ENCODE results near the gene APOBEC3A. TPM values are rescaled to one million over a fixed set of nuclear protein-coding genes. Genes with fewer than 3 reads are reported as not detected.
"Not testable (repeated sequence)": the region's sequence is repeated elsewhere in the genome, so short reads cannot be mapped to it uniquely, and the experiment has no call there.

APOBEC3A gene
- total and polyA plus RNA-seq, 11 donors: 0.36 to 7.7 (median 1.0) TPM; not detected in 3

DNA sequence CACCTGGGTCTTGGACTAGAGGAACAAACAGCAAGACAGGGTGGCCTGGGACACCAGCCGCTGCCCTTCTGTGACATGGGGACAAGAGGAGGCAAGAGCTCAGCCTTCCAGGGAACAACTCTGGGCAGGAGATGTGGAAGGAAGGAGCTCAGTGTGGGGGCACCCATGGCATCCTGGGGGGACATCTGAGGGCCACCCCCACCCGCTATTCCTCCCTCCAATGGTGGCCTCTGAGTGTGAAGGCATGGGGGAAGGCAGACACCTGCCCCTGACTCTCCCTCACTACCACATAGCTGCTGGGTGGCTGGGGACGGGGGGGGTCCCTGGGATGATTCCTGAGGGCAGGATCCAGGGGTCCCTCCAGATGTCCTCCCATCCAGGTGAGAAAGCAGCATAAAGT, 29.2 kb downstream of the APOBEC3A start:
- WGBS, 4 donors: 98 to 100% (median 99%) methylated on average over 2 to 3 of the region's 3 CpGs; no CpG with 5 or more reads in 1 of the 4 donors
- no peak for TF ChIP-seq POLR2A (IDR thresholded peaks at IDR 0.05)
- TF ChIP-seq, protein P1, sequence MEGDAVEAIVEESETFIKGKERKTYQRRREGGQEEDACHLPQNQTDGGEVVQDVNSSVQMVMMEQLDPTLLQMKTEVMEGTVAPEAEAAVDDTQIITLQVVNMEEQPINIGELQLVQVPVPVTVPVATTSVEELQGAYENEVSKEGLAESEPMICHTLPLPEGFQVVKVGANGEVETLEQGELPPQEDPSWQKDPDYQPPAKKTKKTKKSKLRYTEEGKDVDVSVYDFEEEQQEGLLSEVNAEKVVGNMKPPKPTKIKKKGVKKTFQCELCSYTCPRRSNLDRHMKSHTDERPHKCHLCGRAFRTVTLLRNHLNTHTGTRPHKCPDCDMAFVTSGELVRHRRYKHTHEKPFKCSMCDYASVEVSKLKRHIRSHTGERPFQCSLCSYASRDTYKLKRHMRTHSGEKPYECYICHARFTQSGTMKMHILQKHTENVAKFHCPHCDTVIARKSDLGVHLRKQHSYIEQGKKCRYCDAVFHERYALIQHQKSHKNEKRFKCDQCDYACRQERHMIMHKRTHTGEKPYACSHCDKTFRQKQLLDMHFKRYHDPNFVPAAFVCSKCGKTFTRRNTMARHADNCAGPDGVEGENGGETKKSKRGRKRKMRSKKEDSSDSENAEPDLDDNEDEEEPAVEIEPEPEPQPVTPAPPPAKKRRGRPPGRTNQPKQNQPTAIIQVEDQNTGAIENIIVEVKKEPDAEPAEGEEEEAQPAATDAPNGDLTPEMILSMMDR (IDR thresholded peaks at IDR 0.05): no peak
- H3K4me1 ChIP-seq: peaks cover 0 to 13% (median 6%) of the 10 kb centered on the region in 12 donors
- no peak for DNase-seq
- no peaks in the 10 kb centered on the region for H3K36me3 ChIP-seq
- H3K4me3 ChIP-seq: no peak overlapping the region
- no peaks in the 10 kb centered on the region for H3K27me3 ChIP-seq
- intact Hi-C loops (cut with DNase I): no loop called here
- H3K9me3 ChIP-seq: no peaks in the 10 kb centered on the region
- H3K27ac ChIP-seq: no peak overlapping the region
- ATAC-seq: no peak

DNA sequence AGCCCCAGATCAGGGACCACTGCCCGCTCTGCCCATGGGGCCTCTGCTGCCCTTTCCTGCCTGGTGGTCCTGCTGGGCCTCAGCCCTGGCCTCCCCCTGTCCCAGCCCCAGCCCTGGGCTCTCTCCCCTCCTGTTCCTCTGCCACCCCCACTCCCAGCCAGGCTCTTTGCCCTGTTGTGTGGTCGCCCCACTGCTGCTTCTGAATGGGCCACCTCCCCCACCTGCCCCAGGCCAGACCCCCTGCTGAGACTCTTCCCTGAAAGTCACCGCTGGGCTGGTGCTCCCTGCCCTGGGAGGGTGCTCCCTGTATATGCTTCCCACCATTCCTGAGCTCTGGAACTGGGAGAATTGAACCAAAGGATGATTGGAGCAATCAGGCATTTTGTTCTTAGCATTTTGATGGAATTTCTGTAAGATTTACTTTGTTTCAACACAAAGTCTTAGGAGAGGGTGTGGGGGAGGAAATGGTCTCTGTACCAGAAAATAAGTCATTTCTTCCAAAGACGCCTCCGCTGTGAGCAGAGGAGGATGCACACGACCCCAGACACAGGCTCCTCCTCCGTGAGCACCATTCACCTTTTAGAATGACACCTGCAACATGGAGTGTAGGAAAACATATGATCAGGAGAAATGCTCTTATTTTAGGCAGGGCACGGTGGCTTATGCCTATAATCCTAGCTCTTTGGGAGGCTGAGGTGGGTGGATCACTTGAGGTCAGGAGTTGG, 29.9 kb downstream of the APOBEC3A start:
- DNase-seq: no peak
- intact Hi-C loops (cut with DNase I): no loop called here
- Histone ChIP-seq H3K27ac (no peak overlapping the region), H3K27me3 (no peaks in the 10 kb centered on the region), H3K9me3 (no peaks in the 10 kb centered on the region), H3K4me3 (no peak overlapping the region), H3K36me3 (no peaks in the 10 kb centered on the region), H3K4me1 (peaks cover 0 to 8% (median 4%) of the 10 kb centered on the region in 12 donors)
- no peak for TF ChIP-seq POLR2A (IDR thresholded peaks at IDR 0.05)
- TF ChIP-seq, protein P1 (IDR thresholded peaks at IDR 0.05): no peak
- ATAC-seq: no peak
- WGBS, 4 donors: 88 to 98% (median 93%) methylated on average over 7 to 8 of the region's 8 CpGs; no CpG with 5 or more reads in 1 of the 4 donors

DNA sequence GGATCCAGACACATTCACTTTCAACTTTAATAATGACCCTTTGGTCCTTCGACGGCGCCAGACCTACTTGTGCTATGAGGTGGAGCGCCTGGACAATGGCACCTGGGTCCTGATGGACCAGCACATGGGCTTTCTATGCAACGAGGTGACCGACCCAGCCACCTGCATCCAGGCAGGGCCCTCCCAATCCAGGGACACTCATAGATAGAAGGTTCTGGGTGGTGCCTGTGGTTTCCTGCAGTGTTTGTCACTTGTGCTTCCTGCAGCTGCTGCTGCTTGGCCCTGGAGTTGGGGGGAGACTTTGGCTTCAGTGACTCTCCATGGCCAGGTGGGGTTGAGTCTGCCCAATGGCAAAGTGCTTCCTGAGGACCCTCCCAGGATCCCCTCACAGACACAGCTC, 32.1 kb downstream of the APOBEC3A start:
- WGBS, 4 donors: 87 to 94% (median 89%) methylated on average over 6 of the region's 6 CpGs; no CpG with 5 or more reads in 1 of the 4 donors
- no peak for TF ChIP-seq POLR2A (IDR thresholded peaks at IDR 0.05)
- TF ChIP-seq, protein P1 (IDR thresholded peaks at IDR 0.05): no peak
- H3K27me3 ChIP-seq: no peaks in the 10 kb centered on the region
- H3K4me3 ChIP-seq: no peak overlapping the region
- intact Hi-C loops (cut with DNase I): no loop called here
- no peaks in the 10 kb centered on the region for H3K36me3 ChIP-seq
- ATAC-seq (no peak), DNase-seq (no peak)
- H3K9me3 ChIP-seq: no peaks in the 10 kb centered on the region
- peaks cover 0 to 8% (median 0%) of the 10 kb centered on the region in 12 donors for H3K4me1 ChIP-seq
- no peak overlapping the region for H3K27ac ChIP-seq

DNA sequence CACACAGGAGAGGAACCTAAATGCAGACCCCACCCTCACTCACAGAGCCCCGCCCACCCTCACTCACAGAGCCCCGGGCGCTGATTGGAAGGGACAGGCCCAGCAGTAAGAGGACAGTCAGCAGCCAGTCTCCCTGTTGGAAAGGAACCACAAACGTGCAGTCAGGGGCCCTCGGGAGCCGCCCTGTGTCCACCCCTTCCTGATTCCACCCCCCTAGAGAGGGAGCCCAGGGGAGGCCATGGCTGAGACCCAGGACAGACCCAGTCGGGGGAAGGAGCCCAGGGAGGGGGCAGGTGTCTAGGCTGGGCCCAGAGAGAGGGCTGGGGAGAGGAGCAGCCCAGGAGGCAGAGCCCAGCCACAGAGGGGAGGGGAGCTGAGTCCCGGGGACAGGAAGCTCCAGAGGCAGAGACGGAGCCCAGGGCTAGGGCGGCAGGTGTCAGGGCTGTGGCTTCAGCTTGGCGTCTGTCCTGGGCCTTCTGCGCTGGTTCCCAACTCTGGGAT, 35.5 kb downstream of the APOBEC3A start:
- 15 to 32% (median 20%) methylated on average over 5 to 12 of the region's 12 CpGs for WGBS, 4 donors
- intact Hi-C loops (cut with DNase I); H3K9me3 ChIP-seq; H3K4me1 ChIP-seq; H3K27ac ChIP-seq; H3K4me3 ChIP-seq; H3K36me3 ChIP-seq: not testable (repeated sequence)
- peaks cover 0 to 11% (median 0%) of the 10 kb centered on the region in 9 donors for H3K27me3 ChIP-seq
- ATAC-seq (peak; percentile 60 to 73 (median 68)), DNase-seq (peak in 2 of 5 donors; percentile 56 to 70)
